Activated CD8-positive, alpha-beta memory T cell treated with anti-CD3 and anti-CD28 coated beads, Interleukin-2, amount 50 U/mL, for 24 hours (primary cell): ENCODE measurements around the gene INSL6.
"Not testable (repeated sequence)": the region's sequence is repeated elsewhere in the genome, so short reads cannot be mapped to it uniquely, and the experiment has no call there.

Source experiments
- DNase-seq: peaks from one replicate; pipeline ENCODE4 v3.0.0-alpha.2; 2020; ENCODE audit errors: extremely low read depth

INSL6 gene

GRCh38 chr9:5185220-5185840 lies at the start of gene INSL6:
INSL6 (minus strand) TSS chr9:5185639; CDS start chr9:5185602, 37 bp downstream.
- no peak for DNase-seq

GRCh38 chr9:5231212-5231611 lies 45.8 kb upstream of the INSL6 start, which contains the start of gene INSL4:
INSL4 (plus strand) TSS chr9:5231419; CDS start chr9:5231524, 105 bp downstream.
- no peak for DNase-seq

- DNase-seq, result no peak
These were observed 45.1 kb upstream of the INSL6 start for GRCh38 chr9:5230554-5230953.

GRCh38 chr9:5205071-5205470 lies 19.6 kb upstream of the INSL6 start:
- no peak for DNase-seq

- DNase-seq, result no peak
These were observed 10.0 kb upstream of the INSL6 start for GRCh38 chr9:5195463-5195862.

GRCh38 chr9:5193345-5193744 lies 7.9 kb upstream of the INSL6 start:
- no peak for DNase-seq

- no peak for DNase-seq
These were observed 6.5 kb upstream of the INSL6 start for GRCh38 chr9:5191985-5192384.

- DNase-seq, result no peak
These were observed 2.9 kb upstream of the INSL6 start for GRCh38 chr9:5188060-5188984.

- no peak for DNase-seq
These were observed 1.2 kb upstream of the INSL6 start for GRCh38 chr9:5186416-5187169.

- DNase-seq, result no peak
These were observed 663 bp downstream of the INSL6 start for GRCh38 chr9:5184776-5185175.

GRCh38 chr9:5180631-5181030 lies 4.8 kb downstream of the INSL6 start:
- not testable (repeated sequence) for DNase-seq

GRCh38 chr9:5178126-5178805 lies 7.2 kb downstream of the INSL6 start:
- DNase-seq, result no peak

- no peak for DNase-seq
These were observed 39.2 kb downstream of the INSL6 start for GRCh38 chr9:5146241-5146640.

- DNase-seq, result no peak
These were observed 41.2 kb downstream of the INSL6 start for GRCh38 chr9:5144217-5144616.

- no peak for DNase-seq
These were observed 45.3 kb downstream of the INSL6 start for GRCh38 chr9:5140151-5140550.

- DNase-seq, result no peak
These were observed 62.9 kb downstream of the INSL6 start for GRCh38 chr9:5122516-5122915.

GRCh38 chr9:5122116-5122515 lies 63.3 kb downstream of the INSL6 start:
- no peak for DNase-seq

- DNase-seq, result no peak
These were observed 71.3 kb downstream of the INSL6 start for GRCh38 chr9:5113994-5114748.
